K562 (cell line): Measurements from ENCODE around the gene CDK9. TPM values are rescaled to one million over a fixed set of nuclear protein-coding genes. Genes with fewer than 3 reads are reported as not detected.

ENCODE experiments used
- ATF4 ChIP-seq: fragments of 450-650 bp; formaldehyde crosslinking; IDR thresholded peaks from 2 replicates; pipeline ENCODE4 v1.4.0; 2022; ENCODE audit warnings: mild to moderate bottlenecking, moderate library complexity
- CHCHD3 ChIP-seq: fragments of 250-450 bp; sonication (Bioruptor Pico); IDR thresholded peaks from 2 replicates; pipeline ENCODE4 v2.1.2; 2022; ENCODE audit warnings: mild to moderate bottlenecking
- CTCF ChIP-seq, 3 experiments: IDR thresholded peaks in 2 of 3; conservative IDR thresholded peaks in 1 of 3; 2 replicates each; pipeline ENCODE4 v1.5.1; 2011 to 2012; ENCODE audit warnings: low read length in 3 of 3, mild to moderate bottlenecking in 3 of 3, control low read depth in 2 of 3, improper control_type of control experiment in 1 of 3, inconsistent platforms in 1 of 3, low read depth in 1 of 3, mixed read lengths in 1 of 3, moderate library complexity in 1 of 3; ENCODE audit not compliant: insufficient read depth in 2 of 3
- HBP1 ChIP-seq: fragments of 450-650 bp; formaldehyde crosslinking; IDR thresholded peaks from 2 replicates; pipeline ENCODE4 v1.4.0; 2022; ENCODE audit warnings: missing genetic modification characterization
- ID3 ChIP-seq, 2 experiments: fragments of 250-450 bp in 1 of 2; fragments of 450-650 bp in 1 of 2; sonication (Bioruptor Pico) in 1 of 2; IDR thresholded peaks; 2 replicates each; pipeline versions ENCODE4 v1.6.1 to v1.8.0; 2016 to 2021; ENCODE audit warnings: mild to moderate bottlenecking in 2 of 2, moderate library complexity in 2 of 2, missing compliant biosample characterization in 1 of 2, missing genetic modification characterization in 1 of 2
- KAT7 ChIP-seq: sonication (generic); formaldehyde crosslinking; IDR thresholded peaks from 2 replicates; pipeline ENCODE4 v1.8.0; 2022; ENCODE audit warnings: missing genetic modification reagents, mild to moderate bottlenecking, borderline replicate concordance
- KDM5B ChIP-seq: fragments of 200-600 bp; sonication (generic); IDR thresholded peaks from 2 replicates; pipeline ENCODE4 v1.6.1; 2012; ENCODE audit warnings: low read depth, mild to moderate bottlenecking, moderate library complexity, low read length, control low read depth, inconsistent platforms; ENCODE audit not compliant: insufficient replicate concordance
- MYNN ChIP-seq, 2 experiments: sonication (generic); formaldehyde crosslinking in 1 of 2; IDR thresholded peaks; 2 replicates each; pipeline versions ENCODE4 v1.5.0 to v1.6.1; 2016 to 2020; ENCODE audit warnings: antibody characterized with exemption in 1 of 2, missing genetic modification reagents in 1 of 2
- NCOA4 ChIP-seq: fragments of 450-650 bp; IDR thresholded peaks from 2 replicates; pipeline ENCODE4 v1.6.1; 2018; ENCODE audit warnings: mild to moderate bottlenecking; ENCODE audit not compliant: partially characterized antibody
- NELFE ChIP-seq: IDR thresholded peaks from 2 replicates; pipeline ENCODE4 v1.6.1; 2011; ENCODE audit warnings: mild to moderate bottlenecking; ENCODE audit not compliant: insufficient read depth, insufficient read length
- PHF8 ChIP-seq: fragments of 200-600 bp; sonication (generic); IDR thresholded peaks from 2 replicates; pipeline ENCODE4 v1.6.1; 2012; ENCODE audit warnings: mixed run types, mild to moderate bottlenecking, inconsistent platforms, low read length, moderate library complexity, borderline replicate concordance
- POLR3G ChIP-seq: IDR thresholded peaks from 2 replicates; pipeline ENCODE4 v1.6.1; 2011; ENCODE audit not compliant: insufficient read length, insufficient replicate concordance; ENCODE audit errors: extremely low read depth
- PTRF ChIP-seq: fragments of 450-650 bp; IDR thresholded peaks from 2 replicates; pipeline ENCODE4 v1.6.1; 2016; ENCODE audit warnings: mild to moderate bottlenecking, missing genetic modification characterization, missing compliant biosample characterization
- SIN3A ChIP-seq, 2 experiments: fragments of 150-350 bp in 1 of 2; IDR thresholded peaks; 2 replicates each; pipeline ENCODE4 v1.6.1; 2011 to 2016; ENCODE audit warnings: borderline replicate concordance in 2 of 2, low read depth in 2 of 2, low read length in 2 of 2, mild to moderate bottlenecking in 2 of 2, moderate library complexity in 2 of 2; ENCODE audit not compliant: control insufficient read depth in 1 of 2
- SMARCA4 ChIP-seq: fragments of 450-650 bp; IDR thresholded peaks from 2 replicates; pipeline ENCODE4 v1.6.1; 2016
- SMARCA5 ChIP-seq: fragments of 450-650 bp; IDR thresholded peaks from 2 replicates; pipeline ENCODE4 v1.6.1; 2016
- ZNF174 ChIP-seq: fragments of 250-450 bp; sonication (Bioruptor Pico); IDR thresholded peaks from 2 replicates; pipeline ENCODE4 v1.4.0; 2020; ENCODE audit warnings: mild to moderate bottlenecking
- ZNF224 ChIP-seq: sonication (generic); formaldehyde crosslinking; IDR thresholded peaks from 2 replicates; pipeline ENCODE4 v1.8.0; 2022; ENCODE audit warnings: mild to moderate bottlenecking, missing genetic modification reagents
- ZNF77 ChIP-seq: fragments of 250-450 bp; sonication (Bioruptor Pico); IDR thresholded peaks from 2 replicates; pipeline ENCODE4 v1.5.0; 2020
- ZSCAN32 ChIP-seq: fragments of 450-650 bp; formaldehyde crosslinking; IDR thresholded peaks from 2 replicates; pipeline ENCODE4 v1.4.0; 2020; ENCODE audit warnings: mild to moderate bottlenecking, moderate library complexity
- polyA plus RNA-seq, 8 experiments: library from polyadenylated mRNA; depleted of rRNA in 4 of 8; stranded (reverse) in 5 of 8; unstranded in 3 of 8; fragments of >200 nt; fragmentation: Nextera tagmentation in 2 of 8; fragmentation: Illumina TruSeq in 1 of 8; extraction: Ambion mirVana in 2 of 8; extraction: Trizol in 1 of 8; gene quantifications; 2 replicates each; pipeline versions ENCODE4 v1.2.1 to v1.2.3, GENCODE V29; 2011 to 2014; ENCODE audit warnings: inconsistent platforms in 1 of 8, missing spikeins in 1 of 8
- total RNA-seq, 7 experiments: library from RNA; depleted of rRNA in 6 of 7; stranded (reverse); fragments of >200 nt in 6 of 7; fragmentation: Illumina TruSeq in 2 of 7; extraction: Trizol in 2 of 7; gene quantifications; 2 replicates each; pipeline versions ENCODE4 v1.2.1 to v1.2.3, GENCODE V29; 2011 to 2021; ENCODE audit warnings: low replicate concordance in 1 of 7
- TF ChIP-seq, protein P1 (sequence below): fragments of 450-650 bp; IDR thresholded peaks from one replicate; pipeline ENCODE4 v1.6.1; 2018; ENCODE audit warnings: mild to moderate bottlenecking, moderate library complexity; ENCODE audit not compliant: partially characterized antibody

The CDK9 gene
- total and polyA plus RNA-seq, 9 of the 15 experiments (the other 6 are each of a cell fraction or from before 2014, with no cell fraction given): 4.2 to 78.6 (median 33.0) TPM

DNA sequence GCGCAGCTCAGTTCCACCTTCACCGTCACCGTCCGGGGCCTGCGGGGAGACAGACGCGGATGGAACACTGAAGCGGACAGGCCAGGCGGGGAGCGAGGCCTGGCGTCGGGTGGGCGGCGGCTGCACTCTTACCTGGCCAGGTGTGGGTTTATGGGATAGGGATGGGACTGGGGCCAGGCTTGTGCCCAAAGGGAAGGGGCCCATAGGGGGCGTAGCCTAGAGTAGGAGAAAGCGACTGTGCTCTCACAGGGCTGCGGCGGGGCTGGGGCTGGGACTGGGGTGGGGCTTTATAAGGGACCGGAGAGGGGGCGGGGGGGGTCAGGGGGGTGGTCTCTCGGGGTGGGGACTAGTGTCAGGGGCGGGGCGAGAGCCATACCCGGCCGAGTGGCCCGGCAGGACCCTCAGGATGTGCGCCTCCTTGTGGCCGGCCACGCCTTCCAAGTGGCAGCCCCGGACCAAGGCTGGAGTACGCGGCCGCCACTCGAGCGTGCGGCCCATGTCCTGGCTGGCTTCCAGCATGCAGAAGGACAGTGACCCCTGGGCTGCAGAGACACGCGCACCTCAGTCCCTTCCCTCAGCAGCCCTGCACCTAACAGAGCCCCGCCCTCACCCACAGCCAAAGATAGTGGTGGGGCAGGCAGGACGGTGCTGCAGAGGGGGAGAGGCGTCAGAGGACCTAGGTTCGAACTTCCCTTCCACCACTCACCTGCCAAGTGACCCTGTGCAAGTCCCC lies 39.7 kb downstream of the CDK9 start (continued):
- TF ChIP-seq, protein P1, sequence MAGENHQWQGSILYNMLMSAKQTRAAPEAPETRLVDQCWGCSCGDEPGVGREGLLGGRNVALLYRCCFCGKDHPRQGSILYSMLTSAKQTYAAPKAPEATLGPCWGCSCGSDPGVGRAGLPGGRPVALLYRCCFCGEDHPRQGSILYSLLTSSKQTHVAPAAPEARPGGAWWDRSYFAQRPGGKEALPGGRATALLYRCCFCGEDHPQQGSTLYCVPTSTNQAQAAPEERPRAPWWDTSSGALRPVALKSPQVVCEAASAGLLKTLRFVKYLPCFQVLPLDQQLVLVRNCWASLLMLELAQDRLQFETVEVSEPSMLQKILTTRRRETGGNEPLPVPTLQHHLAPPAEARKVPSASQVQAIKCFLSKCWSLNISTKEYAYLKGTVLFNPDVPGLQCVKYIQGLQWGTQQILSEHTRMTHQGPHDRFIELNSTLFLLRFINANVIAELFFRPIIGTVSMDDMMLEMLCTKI: no peak
- TF ChIP-seq POLR3G (no peak), ZNF224 (no peak), ZSCAN32 (CRISPR knock-in tag) (no peak), KAT7 (CRISPR knock-in tag) (no peak), MYNN (IDR thresholded peaks at IDR 0.05) (no peak), MYNN (CRISPR knock-in tag; IDR thresholded peaks at IDR 0.05) (no peak), KDM5B (no peak), HBP1 (CRISPR knock-in tag) (no peak), PTRF (tag) (no peak), ZNF174 (no peak), CTCF (IDR thresholded peaks at IDR 0.05 in 2 of 3, conservative IDR thresholded peaks at IDR 0.05 in 1 of 3; ENCODE audit: insufficient read depth in 2 of 3, low read depth in 1 of 3, low read length in 3 of 3) (peak; percentile 61 to 77 (median 64)), NCOA4 (no peak), SMARCA4 (no peak), PHF8 (peak; percentile 39; the same call in 1 of the 2 replicates), SMARCA5 (no peak), SIN3A (IDR thresholded peaks at IDR 0.05; ENCODE audit: borderline replicate concordance in 2 of 2, control insufficient read depth in 1 of 2, low read depth in 2 of 2, low read length in 2 of 2) (no peak; a peak in 1 of 4 replicates), CHCHD3 (CRISPR knock-in tag) (no peak), ATF4 (no peak), ZNF77 (CRISPR knock-in tag) (no peak), NELFE (no peak), ID3 (CRISPR knock-in tag; IDR thresholded peaks at IDR 0.05) (no peak), ID3 (tag; IDR thresholded peaks at IDR 0.05) (0 out of 2 replicates have a peak, but pooled peaks have one; percentile 33)
